ENCODE data around the gene LRP1B.
"Not testable (repeated sequence)": the region's sequence is repeated elsewhere in the genome, so short reads cannot be mapped to it uniquely, and the experiment has no call there.

LRP1B gene

GRCh38 chr2:140288213-140288612, 1842.6 kb downstream of the LRP1B start:
- Histone ChIP-seq H4K20me1 (ENCODE audit: control insufficient read depth, insufficient read depth, low read depth, low read length) (no peaks in the 10 kb centered on the region), H3K79me2 (ENCODE audit: control insufficient read depth, low read length) (no peaks in the 10 kb centered on the region), H3K4me1 (ENCODE audit: control insufficient read depth, low read length) (no peaks in the 10 kb centered on the region), H3K4me3 (ENCODE audit: low read length) (no peak overlapping the region), H3K27ac (ENCODE audit: low read depth, low read length) (no peak overlapping the region), H3F3A (ENCODE audit: control insufficient read depth, insufficient read depth) (no peaks in the 10 kb centered on the region), H3K9me3 (ENCODE audit: control insufficient read depth, insufficient read depth, low read length) (no peaks in the 10 kb centered on the region), H3K36me3 (ENCODE audit: control insufficient read depth, low read length) (no peaks in the 10 kb centered on the region), H3K27me3 (ENCODE audit: control insufficient read depth, low read length) (no peaks in the 10 kb centered on the region), H3K4me2 (ENCODE audit: low read length) (no peak overlapping the region), H3K9me2 (replicated peaks; ENCODE audit: control insufficient read depth, low read length) (no peaks in the 10 kb centered on the region; the same call in 1 of the 2 replicates)
- TF ChIP-seq CTCF (IDR thresholded peaks at IDR 0.05; ENCODE audit: low read depth, low read length, poor library complexity, severe bottlenecking) = no peak
- no peak for TF ChIP-seq EZH2phosphoT487 (IDR thresholded peaks at IDR 0.05; ENCODE audit: borderline replicate concordance, low read length)

DNA sequence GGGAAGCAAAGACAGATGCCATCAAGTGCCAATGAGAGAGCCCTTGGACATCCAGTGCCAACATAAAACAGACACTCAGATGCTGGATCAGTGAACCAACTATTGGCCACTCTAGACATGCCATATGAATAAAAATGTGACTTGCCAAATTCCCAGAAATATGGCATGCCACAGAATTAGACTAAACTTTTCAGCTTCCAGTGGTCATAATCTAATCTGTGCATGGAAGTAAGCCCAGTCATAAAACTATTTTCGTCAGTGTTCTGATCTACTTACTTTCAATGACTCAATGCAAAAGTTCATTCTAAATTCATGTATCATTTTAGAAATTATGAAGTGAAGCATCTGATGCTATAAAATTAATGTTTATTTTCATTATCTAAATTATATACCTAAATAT, 1844.4 kb downstream of the LRP1B start:
- Histone ChIP-seq H4K20me1 (ENCODE audit: control insufficient read depth, insufficient read depth, low read depth, low read length) (no peaks in the 10 kb centered on the region), H3K4me2 (ENCODE audit: low read length) (no peak overlapping the region), H3K4me1 (ENCODE audit: control insufficient read depth, low read length) (no peaks in the 10 kb centered on the region), H3K9me2 (replicated peaks; ENCODE audit: control insufficient read depth, low read length) (no peaks in the 10 kb centered on the region; the same call in 1 of the 2 replicates), H3K27me3 (ENCODE audit: control insufficient read depth, low read length) (no peaks in the 10 kb centered on the region), H3K9me3 (ENCODE audit: control insufficient read depth, insufficient read depth, low read length) (no peaks in the 10 kb centered on the region), H3K4me3 (ENCODE audit: low read length) (no peak overlapping the region), H3K79me2 (ENCODE audit: control insufficient read depth, low read length) (no peaks in the 10 kb centered on the region), H3K36me3 (ENCODE audit: control insufficient read depth, low read length) (no peaks in the 10 kb centered on the region), H3K27ac (ENCODE audit: low read depth, low read length) (no peak overlapping the region), H3F3A (ENCODE audit: control insufficient read depth, insufficient read depth) (no peaks in the 10 kb centered on the region)
- no peak for TF ChIP-seq CTCF (IDR thresholded peaks at IDR 0.05; ENCODE audit: low read depth, low read length, poor library complexity, severe bottlenecking)
- no peak for TF ChIP-seq EZH2phosphoT487 (IDR thresholded peaks at IDR 0.05; ENCODE audit: borderline replicate concordance, low read length)

DNA sequence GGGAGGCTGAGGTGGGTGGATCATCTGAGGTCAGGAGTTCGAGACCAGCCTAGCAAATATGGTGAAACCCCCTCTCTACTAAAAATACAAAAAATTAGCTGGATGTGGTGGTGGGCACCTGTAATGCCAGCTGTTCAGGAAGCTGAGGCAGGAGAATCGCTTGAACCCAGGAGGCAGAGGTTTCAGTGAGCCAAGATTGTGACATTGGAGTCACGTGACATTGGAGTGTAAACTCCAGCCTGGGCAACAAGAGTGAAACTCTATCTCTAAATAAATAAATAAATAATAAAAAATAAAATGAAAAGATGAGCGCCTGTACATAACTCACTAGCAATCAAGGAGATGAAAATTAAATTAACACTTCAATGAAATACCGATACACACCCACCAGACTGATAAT, 1853.5 kb downstream of the LRP1B start:
- not testable (repeated sequence) for H3K9me2 ChIP-seq (replicated peaks; ENCODE audit: control insufficient read depth, low read length); H3K36me3 ChIP-seq (ENCODE audit: control insufficient read depth, low read length); H3K27me3 ChIP-seq (ENCODE audit: control insufficient read depth, low read length); H3K4me2 ChIP-seq (ENCODE audit: low read length); H3K79me2 ChIP-seq (ENCODE audit: control insufficient read depth, low read length); H4K20me1 ChIP-seq (ENCODE audit: control insufficient read depth, insufficient read depth, low read depth, low read length); H3F3A ChIP-seq (ENCODE audit: control insufficient read depth, insufficient read depth); H3K9me3 ChIP-seq (ENCODE audit: control insufficient read depth, insufficient read depth, low read length); H3K4me3 ChIP-seq (ENCODE audit: low read length); H3K4me1 ChIP-seq (ENCODE audit: control insufficient read depth, low read length); H3K27ac ChIP-seq (ENCODE audit: low read depth, low read length)

DNA sequence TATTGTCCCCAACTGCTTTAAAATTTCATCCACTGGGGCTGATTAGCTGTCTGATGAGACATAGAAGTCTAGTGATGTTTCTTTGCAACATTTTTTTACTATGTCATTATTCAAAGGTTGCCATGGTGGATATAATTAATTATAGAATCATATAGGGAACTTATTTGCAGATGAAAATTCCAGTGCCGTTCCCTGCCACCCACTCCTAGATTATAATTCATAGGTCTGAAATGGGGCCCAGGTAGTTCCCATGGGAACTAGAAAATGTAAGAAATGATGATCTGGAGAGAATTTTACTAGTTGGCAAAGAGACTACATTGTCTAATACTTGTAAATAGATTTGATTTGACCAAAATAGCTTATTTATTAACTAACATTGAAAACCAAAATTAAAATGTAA, 1854.2 kb downstream of the LRP1B start:
- Histone ChIP-seq H3K79me2 (ENCODE audit: control insufficient read depth, low read length) (no peaks in the 10 kb centered on the region), H3K4me3 (ENCODE audit: low read length) (no peak overlapping the region), H3K36me3 (ENCODE audit: control insufficient read depth, low read length) (no peaks in the 10 kb centered on the region), H3F3A (ENCODE audit: control insufficient read depth, insufficient read depth) (no peaks in the 10 kb centered on the region), H4K20me1 (ENCODE audit: control insufficient read depth, insufficient read depth, low read depth, low read length) (no peaks in the 10 kb centered on the region), H3K9me2 (replicated peaks; ENCODE audit: control insufficient read depth, low read length) (no peaks in the 10 kb centered on the region), H3K9me3 (ENCODE audit: control insufficient read depth, insufficient read depth, low read length) (no peaks in the 10 kb centered on the region), H3K4me1 (ENCODE audit: control insufficient read depth, low read length) (no peaks in the 10 kb centered on the region), H3K27ac (ENCODE audit: low read depth, low read length) (no peak overlapping the region), H3K4me2 (ENCODE audit: low read length) (no peak overlapping the region), H3K27me3 (ENCODE audit: control insufficient read depth, low read length) (no peaks in the 10 kb centered on the region)
- TF ChIP-seq CTCF (IDR thresholded peaks at IDR 0.05; ENCODE audit: low read depth, low read length, poor library complexity, severe bottlenecking) = no peak
- no peak for TF ChIP-seq EZH2phosphoT487 (IDR thresholded peaks at IDR 0.05; ENCODE audit: borderline replicate concordance, low read length)
